LNCAP (cell line): ENCODE results near the gene DUSP21.

ENCODE experiments used
- TF ChIP-seq, protein P1 (sequence below): fragments of 450-650 bp; IDR thresholded peaks from 2 replicates; pipeline ENCODE4 v1.5.1; 2017; ENCODE audit warnings: mild to moderate bottlenecking

DUSP21 gene

GRCh38 chrX:44873415-44874276, 29.8 kb downstream of the DUSP21 start:
- TF ChIP-seq, protein P1, sequence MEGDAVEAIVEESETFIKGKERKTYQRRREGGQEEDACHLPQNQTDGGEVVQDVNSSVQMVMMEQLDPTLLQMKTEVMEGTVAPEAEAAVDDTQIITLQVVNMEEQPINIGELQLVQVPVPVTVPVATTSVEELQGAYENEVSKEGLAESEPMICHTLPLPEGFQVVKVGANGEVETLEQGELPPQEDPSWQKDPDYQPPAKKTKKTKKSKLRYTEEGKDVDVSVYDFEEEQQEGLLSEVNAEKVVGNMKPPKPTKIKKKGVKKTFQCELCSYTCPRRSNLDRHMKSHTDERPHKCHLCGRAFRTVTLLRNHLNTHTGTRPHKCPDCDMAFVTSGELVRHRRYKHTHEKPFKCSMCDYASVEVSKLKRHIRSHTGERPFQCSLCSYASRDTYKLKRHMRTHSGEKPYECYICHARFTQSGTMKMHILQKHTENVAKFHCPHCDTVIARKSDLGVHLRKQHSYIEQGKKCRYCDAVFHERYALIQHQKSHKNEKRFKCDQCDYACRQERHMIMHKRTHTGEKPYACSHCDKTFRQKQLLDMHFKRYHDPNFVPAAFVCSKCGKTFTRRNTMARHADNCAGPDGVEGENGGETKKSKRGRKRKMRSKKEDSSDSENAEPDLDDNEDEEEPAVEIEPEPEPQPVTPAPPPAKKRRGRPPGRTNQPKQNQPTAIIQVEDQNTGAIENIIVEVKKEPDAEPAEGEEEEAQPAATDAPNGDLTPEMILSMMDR: no peak

DNA sequence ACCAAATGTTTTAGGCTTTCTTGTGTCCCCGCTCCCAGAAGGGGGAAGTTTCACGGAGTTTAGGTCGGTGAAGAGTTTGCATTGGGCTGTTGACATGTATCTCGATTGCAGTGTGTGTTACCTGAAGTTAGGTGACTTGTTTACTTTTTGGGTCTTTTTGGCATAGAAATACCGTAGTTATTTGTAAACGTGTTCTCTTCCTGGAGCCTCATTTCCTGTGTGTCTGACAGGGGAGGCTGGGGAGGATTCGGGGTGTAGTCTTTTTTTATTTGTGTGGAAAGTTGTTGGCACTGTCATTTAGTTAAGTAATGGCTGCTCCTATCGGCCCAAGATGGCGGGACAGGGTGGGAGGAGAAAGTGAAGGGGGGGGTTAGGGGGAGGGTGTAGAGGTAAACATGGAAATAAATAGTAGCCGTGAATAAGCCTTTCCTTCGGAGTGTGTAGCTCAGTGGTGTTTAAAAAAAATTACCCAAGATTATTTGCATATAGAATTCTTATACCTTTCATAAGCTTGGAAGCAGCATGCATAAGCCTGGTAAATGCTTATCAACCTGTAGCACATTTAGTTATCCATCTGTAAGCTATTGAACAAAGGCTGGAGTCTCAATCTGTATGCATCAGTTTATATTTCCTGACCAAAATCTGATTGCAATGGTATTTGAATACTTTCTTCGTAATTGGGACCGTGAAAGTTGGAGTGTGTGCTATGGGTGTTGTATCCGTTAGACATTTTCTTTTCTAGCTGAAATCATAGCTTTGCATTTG, 30.8 kb downstream of the DUSP21 start:
- TF ChIP-seq, protein P1: no peak

- TF ChIP-seq, protein P1: no peak
These were observed 31.3 kb downstream of the DUSP21 start for GRCh38 chrX:44875185-44875489.

GRCh38 chrX:44876086-44876485, 32.3 kb downstream of the DUSP21 start:
- TF ChIP-seq, protein P1: no peak

- TF ChIP-seq, protein P1: no peak
These were observed 32.9 kb downstream of the DUSP21 start for GRCh38 chrX:44876767-44877166.

DNA sequence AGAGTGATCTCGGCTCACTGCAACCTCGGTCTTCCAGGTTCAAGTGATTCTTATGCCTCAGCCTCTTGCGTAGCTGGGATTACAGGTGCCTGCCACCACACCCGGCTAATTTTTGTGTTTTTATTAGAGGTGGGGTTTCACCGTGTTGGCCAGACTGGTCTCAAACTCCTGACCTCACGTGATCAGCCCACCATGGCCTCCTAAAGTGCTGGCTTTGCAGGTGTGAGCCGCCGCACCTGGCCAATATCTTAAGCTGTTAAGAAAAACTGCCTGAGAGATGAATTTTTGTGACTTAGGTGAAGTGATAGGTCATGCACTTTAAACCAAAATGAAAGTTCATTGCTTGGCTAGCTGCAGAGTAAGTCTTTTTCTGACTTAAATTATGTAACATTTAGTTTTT, 35.0 kb downstream of the DUSP21 start:
- TF ChIP-seq, protein P1: no peak

- TF ChIP-seq, protein P1: no peak
These were observed 37.7 kb downstream of the DUSP21 start for GRCh38 chrX:44881549-44881948.
